Activated T-helper 9 cell treated with anti-CD3 and anti-CD28 coated beads, Interleukin-2, amount 50 U/mL, for 16 hours (primary cell): ENCODE data around the gene ACKR3.

Experiments
- DNase-seq: peaks from one replicate; pipeline ENCODE4 v3.0.0-alpha.2; 2020; ENCODE audit warnings: low read depth

The ACKR3 gene

DNA sequence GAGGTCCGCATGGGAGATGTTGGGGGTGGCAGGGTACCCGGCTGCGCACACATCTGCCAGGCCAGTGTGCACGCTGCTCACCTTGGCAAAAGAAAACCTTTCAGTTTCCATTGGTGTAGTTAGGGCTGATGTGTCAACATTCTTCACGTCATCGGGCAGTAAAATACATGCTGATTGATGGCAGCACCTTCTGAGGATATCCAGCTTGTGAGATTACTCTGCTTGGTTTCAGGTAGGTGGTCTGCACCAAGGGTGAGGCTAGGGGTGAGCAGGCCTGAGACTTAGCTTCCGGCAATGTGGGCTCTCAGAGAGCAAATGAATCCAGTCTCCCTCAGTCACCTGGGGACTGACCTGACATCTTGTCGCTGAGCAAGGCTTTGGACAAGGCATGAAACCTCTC is 19.3 kb upstream of the ACKR3 start:
- no peak for DNase-seq

DNA sequence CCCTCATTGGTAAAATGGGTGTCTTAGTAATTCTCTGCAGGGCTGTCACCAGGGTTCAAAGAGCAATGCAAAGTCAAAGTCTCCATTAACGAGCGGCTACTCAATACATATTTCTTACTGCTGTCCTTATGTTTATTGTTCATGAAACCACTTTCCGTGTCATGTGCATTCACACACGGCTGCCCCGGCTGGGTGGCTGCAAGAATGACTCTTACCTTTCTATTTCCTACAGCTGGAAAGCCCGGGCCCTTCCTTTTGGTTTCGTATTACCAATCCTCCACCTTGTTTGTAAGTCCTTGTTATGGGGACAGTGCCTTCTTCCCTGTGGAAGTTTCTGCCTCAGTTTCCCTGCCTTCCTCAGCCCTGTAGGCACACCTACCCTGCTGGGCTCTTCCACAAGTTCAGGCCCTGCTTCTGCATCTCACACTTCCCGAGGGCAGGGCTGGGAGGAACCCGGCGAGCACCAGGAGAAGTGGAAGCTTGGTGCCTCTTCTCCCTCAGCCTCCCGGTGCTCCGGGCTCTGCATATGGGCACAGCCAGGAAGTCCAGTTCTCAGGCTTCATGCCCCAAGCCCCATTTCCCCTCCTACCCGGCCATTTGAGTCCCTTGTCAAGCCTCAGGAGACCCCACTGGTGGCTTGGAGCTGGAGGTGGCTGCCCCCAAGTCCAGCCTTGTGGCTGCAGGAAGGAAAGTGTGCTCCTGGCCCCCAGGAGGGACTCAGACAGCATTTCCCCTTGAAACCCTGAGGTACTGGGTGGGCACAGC is 18.7 kb upstream of the ACKR3 start:
- no peak for DNase-seq

DNA sequence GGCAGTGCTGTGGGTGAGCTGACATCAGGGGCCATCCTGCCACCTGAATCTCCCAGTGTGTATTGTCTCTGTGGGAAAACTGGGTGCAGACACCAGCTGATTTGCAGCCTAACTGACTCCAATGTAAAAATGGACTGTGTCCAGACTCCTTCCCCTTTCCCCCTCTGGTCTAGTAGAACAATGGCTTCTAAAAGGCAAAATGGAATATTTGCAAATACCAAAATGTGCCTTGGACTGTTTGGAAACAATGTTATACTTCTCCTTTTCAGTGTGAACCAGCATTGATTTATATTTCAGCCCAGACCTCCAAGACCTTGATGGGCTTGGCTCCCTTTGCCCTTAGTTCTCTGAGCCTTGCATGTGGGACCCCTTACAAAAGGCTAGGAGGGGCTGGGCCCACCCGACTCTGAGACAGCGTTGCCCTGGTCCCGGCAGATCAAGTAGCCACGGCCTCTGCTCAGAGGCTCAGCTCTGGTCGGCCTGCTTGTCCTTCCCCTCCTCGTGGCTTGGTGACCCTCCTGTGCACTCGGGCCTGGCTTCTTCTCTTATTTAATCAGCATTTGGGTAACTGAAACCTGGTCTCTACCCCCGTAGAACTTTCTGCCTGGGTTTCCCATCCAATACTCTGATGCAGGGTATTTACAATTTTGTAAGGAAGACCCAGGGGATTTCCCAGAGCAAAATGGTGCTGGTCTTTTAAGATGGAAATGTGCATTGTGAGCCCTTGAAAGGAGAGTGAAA is 18.0 kb upstream of the ACKR3 start:
- DNase-seq = no peak

DNA sequence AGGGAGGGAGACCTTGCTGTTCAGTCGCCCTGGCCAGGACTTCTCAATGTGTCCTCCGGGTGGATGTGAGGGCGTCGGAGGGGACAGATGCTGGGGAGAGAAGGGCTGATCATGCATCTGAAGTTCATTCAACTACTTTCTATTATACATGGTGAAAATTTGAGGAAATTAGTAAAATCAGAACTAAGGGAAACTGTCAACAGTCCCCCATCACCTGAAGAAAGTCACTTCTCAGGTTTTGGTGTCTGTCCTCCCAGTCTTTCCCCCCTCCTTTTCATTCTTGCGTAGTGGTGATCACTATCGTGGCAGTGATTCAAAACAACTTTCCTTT is 17.4 kb upstream of the ACKR3 start:
- DNase-seq = no peak

DNA sequence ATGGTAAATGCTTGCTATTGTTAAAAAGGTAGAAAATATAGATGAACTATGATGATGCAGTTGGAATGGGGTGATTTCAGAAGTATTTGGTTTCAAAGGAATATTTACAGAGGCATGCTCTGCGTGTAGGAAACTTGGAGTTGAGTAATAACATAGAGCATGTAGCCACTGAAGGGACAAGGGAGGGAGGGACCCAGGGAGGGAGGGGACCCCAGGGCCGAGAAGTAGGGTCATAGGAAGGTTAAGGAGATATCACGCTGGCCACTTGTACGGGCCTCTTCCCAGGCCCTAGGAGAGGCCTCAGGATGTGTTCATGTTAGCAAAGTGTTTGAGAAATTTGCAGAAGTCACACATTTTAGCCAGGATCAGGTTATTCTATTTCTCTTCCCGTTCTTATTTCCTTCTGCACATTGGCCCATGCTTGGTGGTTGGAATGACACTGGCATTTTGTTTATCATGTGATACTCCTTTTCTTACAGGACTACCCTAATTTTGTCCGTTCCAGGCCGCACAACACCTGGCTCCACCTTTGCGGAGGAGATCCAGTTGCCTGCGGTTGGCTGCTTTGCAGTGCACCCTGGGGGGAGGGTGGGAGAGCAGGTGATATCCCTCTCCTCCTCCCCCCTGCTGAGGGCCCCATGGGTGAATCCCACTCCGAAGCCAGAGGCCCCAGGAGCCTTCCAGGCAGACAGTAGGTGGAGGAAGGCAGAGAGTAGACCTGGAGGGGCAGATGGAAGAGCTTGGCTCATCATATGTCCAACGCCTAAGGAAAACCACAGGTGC is 16.9 kb upstream of the ACKR3 start:
- no peak for DNase-seq

DNA sequence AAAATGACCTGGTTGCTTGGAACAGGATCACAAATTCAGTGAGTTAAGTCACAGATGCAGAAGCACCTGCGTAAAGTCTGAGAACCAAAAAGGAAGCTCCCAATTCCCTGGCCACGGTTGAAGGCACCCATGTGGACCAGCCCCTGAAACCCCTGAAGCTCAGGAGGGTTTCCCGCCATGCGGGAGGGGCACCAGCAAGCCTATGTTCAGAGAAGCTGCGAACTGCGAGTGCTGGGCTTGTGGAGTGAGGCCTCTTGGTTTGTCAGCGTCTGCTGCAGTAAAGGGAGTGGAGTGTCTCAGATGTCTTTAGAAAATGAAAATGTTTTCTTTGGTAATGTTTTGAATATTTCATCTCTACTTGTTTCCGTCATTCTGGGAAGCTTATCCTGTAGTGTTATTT is 16.1 kb upstream of the ACKR3 start:
- no peak for DNase-seq

DNA sequence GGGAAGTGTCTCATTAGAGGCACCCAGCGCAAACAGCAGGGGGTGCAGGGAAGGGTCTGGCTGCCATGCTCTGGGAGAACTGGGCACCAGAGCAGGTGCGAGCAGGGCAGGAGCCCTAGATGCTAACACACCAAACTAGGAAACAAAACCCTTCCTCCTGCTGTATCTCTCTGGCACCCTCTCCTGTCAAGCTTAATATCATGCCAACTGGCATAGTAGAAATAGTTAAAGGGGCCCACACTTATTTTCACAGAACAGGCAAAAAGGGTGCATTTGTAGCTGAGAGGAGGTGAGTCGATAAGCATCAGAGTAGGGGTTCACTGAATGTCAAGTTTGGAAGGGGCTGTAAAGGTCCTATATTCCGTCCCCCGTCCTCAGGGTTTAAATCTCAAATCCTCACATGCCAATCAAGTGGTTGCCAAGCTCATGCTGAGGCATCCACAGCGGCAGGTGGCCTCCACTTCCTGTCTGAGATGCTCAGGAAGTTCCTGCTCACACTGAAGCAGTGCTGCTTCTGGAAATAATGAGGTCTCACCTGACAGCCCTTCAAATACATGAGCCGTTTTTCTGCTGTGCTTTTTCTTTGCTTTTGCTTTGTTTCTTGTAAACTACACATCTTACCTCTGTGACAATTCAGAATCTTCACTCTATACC is 14.9 kb upstream of the ACKR3 start:
- no peak for DNase-seq

DNA sequence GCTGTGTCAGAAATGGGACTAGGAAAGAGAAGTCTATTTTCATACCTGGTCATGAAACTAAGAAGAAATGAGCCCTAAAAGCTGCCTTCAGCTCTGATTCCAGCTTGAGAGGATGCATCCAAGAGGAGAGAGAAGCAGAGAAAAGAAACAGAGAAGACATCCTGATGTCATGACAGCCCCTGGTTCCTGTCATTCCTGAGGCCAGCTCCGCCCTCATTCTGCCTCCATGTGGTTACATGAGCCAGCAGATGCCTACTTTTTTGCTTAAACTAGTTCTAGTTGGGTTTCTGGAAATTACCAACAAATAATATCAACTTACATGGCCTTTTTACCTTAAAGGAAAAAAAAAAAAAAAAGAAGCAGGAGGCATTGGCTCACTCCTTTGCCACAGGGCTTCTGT is 14.1 kb upstream of the ACKR3 start:
- DNase-seq = no peak

DNA sequence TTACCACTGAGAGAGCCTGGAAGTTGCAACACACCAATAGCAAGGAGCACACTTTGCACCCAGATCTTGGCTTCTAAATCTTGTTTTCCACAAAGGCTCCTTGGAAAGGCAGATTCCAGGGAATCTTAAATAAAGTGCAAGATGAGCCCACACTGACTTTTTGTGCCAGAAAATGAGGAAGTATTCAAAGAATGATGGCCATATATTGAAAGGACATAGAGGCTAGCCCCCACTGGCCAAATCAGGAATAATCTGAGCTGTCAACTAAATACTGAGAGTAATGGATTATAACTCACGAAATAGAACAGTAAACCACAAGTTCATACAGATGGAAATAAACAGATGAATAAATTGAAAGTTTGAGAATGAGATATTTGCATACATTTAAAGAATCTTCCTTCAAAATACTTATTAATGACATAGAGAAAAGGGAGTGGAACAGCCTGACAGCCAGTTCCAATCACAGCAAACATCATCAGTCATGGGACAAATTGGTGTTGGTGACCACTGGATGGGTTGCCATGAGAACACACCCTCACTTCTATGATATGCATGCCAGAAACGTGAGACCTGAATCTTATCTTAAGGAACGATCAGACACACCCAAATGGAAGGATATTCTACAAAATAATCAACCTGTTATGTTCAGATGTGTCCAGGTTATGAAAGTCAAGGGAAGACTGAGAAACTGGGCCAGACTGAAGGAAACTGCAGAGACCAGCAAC is 12.2 kb upstream of the ACKR3 start:
- no peak for DNase-seq

DNA sequence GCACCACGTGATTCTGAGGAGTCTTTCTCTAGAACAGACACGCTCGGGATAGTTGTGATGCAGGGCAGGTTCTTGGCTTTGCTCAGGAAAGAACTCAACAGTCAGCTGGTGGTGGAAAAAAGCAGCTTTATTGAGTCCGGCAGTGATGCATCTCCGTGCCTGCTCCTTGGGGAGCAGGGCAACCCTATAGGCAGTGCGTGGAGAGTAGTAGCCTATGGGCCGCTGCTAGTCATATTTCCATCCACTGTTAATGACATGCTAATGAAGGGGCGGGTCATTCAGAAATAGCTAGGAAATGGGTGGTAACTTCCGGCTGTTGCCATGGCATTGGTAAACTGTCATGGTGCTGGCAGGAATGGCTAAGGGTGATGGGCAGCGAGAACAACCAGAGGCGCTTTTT is 11.6 kb upstream of the ACKR3 start:
- DNase-seq = no peak

DNA sequence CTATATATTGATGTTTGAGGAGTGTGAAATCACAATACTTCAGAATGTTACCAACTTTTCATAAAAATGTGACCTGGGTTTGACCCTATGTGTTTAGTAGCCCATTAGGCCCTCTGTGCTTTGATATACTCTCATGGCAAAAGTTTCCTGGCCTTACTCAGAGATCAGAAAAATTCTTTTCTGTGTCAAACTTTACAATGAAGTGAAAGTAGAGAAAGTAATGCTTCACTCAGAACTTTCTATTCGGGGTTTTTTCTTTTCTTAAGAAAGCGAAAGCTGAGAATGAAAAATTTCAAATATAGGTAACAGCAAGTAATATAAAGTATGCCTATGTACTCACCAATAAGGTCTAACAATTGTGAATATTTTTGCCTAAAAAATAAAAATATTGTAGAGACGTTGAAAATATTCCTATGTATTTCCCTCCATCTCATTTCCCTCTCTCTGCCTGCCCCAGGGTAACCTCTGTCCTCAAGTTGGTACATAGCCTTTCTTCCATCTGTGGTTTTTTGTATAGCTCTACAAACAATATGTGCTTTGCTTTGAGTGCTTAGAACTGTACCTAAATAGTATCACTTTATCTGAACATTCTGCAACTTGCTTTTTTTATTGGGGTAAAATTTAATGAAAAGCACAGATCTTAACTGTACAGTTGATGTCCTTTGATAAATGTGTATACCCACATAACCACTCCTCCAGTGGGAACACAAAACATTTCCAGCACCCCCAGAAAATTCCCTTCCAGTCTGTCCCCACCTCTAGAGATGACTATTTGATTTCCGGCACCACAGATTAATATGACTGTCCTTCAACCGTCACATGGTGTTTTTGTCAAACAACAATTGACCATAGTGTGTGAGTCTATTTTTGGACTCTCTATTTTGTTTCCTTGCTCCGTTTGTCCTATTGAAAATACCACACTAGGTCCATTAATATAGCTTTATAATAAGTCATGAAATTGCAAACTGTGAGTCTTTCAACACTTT is 10.3 kb upstream of the ACKR3 start:
- DNase-seq = no peak

DNA sequence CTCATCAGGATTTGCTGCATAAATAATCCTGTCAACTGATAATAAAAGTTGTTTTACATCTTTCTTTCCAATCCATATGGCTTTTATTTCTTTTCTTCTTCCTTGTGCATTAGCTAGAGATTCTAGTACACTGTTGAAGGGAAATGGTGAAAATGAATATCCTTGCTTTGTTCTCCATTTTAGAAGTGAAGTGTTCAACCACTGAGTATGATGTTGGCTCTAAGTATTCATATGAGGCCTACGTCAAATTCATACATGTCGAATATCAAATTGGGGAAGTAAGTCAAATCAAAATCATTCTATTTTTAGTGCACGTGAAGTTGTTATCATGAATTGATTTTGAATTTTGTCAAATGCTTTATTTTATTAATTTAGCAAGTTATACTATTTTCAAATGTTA is 7.8 kb upstream of the ACKR3 start:
- no peak for DNase-seq

DNA sequence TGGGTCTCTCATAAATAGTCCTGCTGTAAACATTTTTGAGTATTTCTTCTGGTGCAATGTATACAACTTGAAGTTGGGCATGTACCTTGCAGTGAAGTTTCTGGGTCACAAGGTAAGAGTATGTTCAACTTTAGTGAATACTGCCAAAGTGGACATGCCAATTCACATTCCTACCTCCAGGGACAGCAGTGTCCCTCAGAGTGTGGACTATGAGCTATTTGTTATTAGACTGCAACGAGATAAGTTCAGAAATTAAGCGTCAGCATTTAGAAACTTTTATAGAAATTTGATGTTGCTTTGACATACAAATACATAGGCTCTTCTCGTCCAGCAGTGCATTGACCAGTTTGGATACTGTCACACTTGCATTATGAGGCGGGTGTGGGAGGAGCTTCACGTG is 7.2 kb upstream of the ACKR3 start:
- DNase-seq = no peak

DNA sequence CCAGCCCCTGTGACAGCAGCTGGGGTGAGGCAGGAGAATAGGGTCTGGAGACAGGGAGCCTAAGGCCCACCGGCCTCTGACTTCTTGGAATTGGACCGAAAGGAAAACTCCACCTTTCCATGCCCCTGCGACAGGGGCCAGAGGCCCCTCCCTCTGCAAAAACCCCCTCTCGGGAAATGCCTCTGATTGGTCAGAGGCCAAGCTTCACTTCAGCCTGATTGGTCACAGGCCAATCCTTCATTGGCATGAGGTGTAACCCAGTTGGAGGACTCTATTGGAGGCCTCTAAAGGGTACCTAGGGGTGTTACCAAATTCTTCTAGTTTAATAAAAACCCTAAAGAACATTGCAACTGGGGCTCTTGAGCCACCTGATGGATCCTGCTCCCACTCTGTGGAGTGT is 5.7 kb upstream of the ACKR3 start:
- DNase-seq = no peak

DNA sequence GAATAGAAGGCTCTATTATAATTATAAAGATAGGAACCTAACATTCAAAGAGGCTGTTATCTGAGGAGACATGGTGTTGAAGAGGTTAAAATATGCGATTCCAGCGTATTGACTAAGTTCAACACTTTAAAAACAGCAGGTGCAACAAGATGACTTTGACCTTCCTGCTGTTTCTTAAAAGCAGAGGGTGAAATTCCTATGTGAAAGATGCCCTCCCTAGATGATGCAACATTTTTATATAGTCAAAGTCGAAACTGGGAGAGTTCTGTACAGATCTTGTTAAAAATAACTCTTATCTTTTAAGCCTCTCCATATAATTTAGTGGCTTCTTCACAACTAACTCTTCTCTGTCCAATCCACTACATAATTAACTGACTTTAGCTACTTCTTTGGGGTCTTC is 4.4 kb upstream of the ACKR3 start:
- DNase-seq = no peak

DNA sequence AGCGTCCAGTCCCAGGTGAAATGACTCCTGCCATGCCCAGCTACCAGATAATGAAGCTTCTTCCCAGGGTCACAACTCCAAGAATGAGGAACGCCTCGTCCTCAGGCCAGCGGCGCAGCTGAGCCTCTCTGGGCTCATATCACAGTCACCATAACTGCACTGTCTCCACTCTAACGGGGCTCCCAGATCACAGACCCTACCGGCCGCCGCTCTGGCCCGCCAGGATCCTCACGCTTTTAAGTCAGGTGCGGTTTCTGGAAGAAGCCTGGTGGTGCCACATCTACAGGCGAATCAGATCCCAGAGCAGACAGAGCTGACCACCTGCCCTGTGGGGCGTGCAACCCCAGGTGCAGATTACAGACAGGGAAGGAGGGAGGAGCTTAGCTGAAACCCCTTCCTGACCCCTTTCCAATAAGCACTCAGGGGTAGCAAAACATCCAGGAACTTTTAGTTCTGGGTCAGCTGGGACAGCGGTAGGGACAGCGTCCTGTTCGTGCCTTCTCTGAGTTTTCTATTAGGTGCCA is 3.7 kb upstream of the ACKR3 start:
- no peak for DNase-seq

DNA sequence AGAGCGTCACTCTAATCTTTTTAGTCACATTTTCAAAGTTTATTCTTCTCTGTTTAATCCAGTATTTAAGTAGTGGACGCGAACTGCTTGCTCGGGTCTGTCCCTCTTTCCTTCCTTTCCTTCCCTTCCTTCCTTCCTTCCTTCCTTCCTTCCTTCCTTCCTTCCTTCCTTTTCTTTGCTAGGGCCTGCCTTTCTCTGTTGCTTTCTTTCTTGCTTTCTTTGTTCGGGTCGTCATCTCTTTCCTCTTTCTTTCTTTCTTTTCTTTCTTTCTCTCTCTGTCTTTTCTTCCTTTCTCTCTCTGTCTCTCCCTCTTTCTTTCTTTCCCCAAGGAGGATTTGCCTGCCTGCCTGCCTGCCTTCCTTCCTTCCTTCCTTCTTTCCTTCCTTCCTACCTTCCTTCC is 3.0 kb upstream of the ACKR3 start:
- no peak for DNase-seq

DNA sequence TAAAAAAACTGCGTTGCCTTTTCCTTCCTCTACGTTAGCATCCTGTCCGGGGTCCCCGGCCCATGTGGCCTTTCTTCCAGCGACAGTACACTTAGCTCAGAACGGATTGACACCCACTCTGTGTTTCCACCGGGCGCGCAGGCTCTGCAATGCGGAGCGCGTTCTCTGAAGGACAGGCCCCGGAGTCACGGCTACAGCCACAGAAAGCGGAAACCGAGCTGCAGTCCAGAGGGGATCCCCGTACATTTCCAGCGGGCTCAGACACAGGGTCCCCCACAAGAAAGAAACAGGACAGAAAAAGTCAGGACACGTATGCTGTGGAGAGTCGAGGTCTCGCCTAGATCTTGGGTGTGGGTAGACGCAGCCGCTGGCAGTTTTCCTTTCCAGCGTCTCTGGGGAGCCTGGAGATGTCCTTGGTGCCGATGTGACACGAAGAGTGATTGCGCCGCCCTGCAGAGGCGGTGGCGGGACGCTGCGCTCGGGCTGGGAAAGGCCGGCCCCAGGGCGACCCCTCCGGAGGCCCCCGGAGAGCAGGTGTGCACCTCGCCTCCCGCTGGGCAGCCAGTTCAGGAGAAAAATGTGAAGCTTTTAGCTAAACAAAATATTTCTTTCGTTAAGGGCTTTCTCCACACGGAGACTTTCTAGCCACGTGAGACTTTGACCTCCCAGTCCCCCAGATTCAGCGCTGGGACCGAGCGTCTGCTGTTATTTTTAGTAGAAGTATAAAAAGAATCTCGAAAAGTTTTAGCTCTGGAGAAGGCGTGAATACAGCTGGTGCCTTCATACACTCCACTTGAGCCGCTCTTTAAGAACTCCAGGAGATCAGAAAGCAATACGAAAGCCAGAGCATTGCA is 1.3 kb upstream of the ACKR3 start:
- DNase-seq = no peak

DNA sequence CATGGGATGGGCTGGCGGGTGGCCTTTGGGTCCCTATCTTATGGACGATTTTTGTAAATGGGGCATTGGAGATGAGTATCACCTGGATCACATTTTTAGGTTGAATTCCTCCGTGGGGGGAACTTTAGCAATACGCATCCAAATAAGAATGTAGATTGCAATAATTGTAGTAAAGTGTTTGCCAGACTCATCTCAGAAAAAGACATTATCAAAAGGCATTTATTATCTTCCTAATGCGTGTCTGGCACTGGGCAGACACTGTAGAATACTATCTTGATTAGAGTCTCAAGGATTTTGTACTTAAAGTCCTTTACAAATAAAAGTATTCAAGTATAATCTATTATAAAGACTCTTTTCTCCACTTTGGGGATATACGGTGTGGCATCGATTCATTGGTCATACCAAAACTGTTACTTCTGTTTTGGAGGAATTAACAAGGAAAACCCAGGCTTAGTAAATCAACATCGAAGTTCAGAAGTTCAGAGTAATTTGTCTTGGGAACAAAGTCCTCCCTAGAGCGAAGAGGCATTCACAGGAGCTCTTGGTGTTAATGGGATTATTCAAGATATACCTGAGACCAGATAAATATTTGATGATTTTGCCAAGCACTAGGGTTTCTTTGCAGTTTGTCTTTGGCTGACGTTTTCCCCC is 578 bp upstream of the ACKR3 start:
- DNase-seq = no peak
